NCI-H446 (cell line): ENCODE data around the gene RHOXF1.
"Not testable (repeated sequence)": the region's sequence is repeated elsewhere in the genome, so short reads cannot be mapped to it uniquely, and the experiment has no call there.

Experiments
- DNase-seq, 2 experiments: peaks; one replicate each; lab custom pipeline; 2025; lab: John Stamatoyannopoulos, UW

Gene RHOXF1

GRCh38 chrX:120115438-120115963 is at the start of gene RHOXF1:
Gene RHOXF1, minus strand, starts transcription at chrX:120115913. Its CDS starts 51 bp downstream, at chrX:120115862.
- no peak for DNase-seq

GRCh38 chrX:120159086-120159485 is 43.4 kb upstream of the RHOXF1 start:
- DNase-seq: not testable (repeated sequence)

GRCh38 chrX:120158313-120158712 is 42.6 kb upstream of the RHOXF1 start, which contains the start of gene RHOXF2:
Gene RHOXF2, plus strand, starts transcription at chrX:120158613. Its CDS starts 138 bp downstream, at chrX:120158751.
- DNase-seq: not testable (repeated sequence)

GRCh38 chrX:120150109-120150744 is 34.5 kb upstream of the RHOXF1 start:
- DNase-seq: not testable (repeated sequence)

- no peak for DNase-seq
Measured at GRCh38 chrX:120147537-120147936, 31.8 kb upstream of the RHOXF1 start.

- DNase-seq: not testable (repeated sequence)
Measured at GRCh38 chrX:120146323-120146722, 30.6 kb upstream of the RHOXF1 start.

GRCh38 chrX:120145295-120145925 is 29.7 kb upstream of the RHOXF1 start:
- no peak for DNase-seq

GRCh38 chrX:120144178-120144844 is 28.6 kb upstream of the RHOXF1 start:
- no peak for DNase-seq

- no peak for DNase-seq
Measured at GRCh38 chrX:120140293-120140981, 24.7 kb upstream of the RHOXF1 start.

- DNase-seq: no peak
Measured at GRCh38 chrX:120137439-120137838, 21.7 kb upstream of the RHOXF1 start.

- no peak for DNase-seq
Measured at GRCh38 chrX:120136840-120137239, 21.1 kb upstream of the RHOXF1 start.

GRCh38 chrX:120136128-120136527 is 20.4 kb upstream of the RHOXF1 start:
- no peak for DNase-seq

- not testable (repeated sequence) for DNase-seq
Measured at GRCh38 chrX:120128306-120128846, 12.7 kb upstream of the RHOXF1 start.

- DNase-seq: no peak
Measured at GRCh38 chrX:120125444-120125843, 9.7 kb upstream of the RHOXF1 start.

GRCh38 chrX:120120223-120120622 is 4.5 kb upstream of the RHOXF1 start:
- DNase-seq: no peak

GRCh38 chrX:120111611-120112010 is 4.1 kb downstream of the RHOXF1 start:
- no peak for DNase-seq

- no peak for DNase-seq
Measured at GRCh38 chrX:120109378-120109777, 6.3 kb downstream of the RHOXF1 start.

- DNase-seq: not testable (repeated sequence)
Measured at GRCh38 chrX:120104707-120105106, 11.0 kb downstream of the RHOXF1 start.

- not testable (repeated sequence) for DNase-seq
Measured at GRCh38 chrX:120101057-120101456, 14.7 kb downstream of the RHOXF1 start.

GRCh38 chrX:120090208-120090607 is 25.5 kb downstream of the RHOXF1 start:
- DNase-seq: no peak

- no peak for DNase-seq
Measured at GRCh38 chrX:120087289-120088017, 28.3 kb downstream of the RHOXF1 start.
